Large intestine (tissue), 12 donors: ENCODE measurements around the gene KLC1. TPM values are rescaled to one million over a fixed set of nuclear protein-coding genes. Genes with fewer than 3 reads are reported as not detected.

Experiments used
- DNase-seq, 2 donors: peaks; one replicate each; pipeline versions ENCODE4 v3.0.0 to v3.0.0-alpha.2; 2013
- H3K27ac ChIP-seq: one replicate; pipeline ENCODE4 v1.5.1; 2013; ENCODE audit warnings: low read length
- H3K27me3 ChIP-seq: 2 replicates; pipeline ENCODE4 v1.6.1; 2013; ENCODE audit warnings: low read length; ENCODE audit not compliant: control insufficient read depth, insufficient read depth
- H3K36me3 ChIP-seq: 2 replicates; pipeline ENCODE4 v1.6.1; 2013; ENCODE audit warnings: low read length; ENCODE audit not compliant: control insufficient read depth, insufficient read depth
- H3K4me1 ChIP-seq: one replicate; pipeline ENCODE4 v1.6.1; 2013; ENCODE audit warnings: low read length; ENCODE audit not compliant: control insufficient read depth, insufficient read depth
- H3K4me3 ChIP-seq: one replicate; pipeline ENCODE4 v1.5.1; 2013; ENCODE audit warnings: low read length
- H3K9me3 ChIP-seq: one replicate; pipeline ENCODE4 v1.6.1; 2013; ENCODE audit warnings: mild to moderate bottlenecking, low read depth, low read length, moderate library complexity; ENCODE audit not compliant: control insufficient read depth
- WGBS: methylation state at CpG from one replicate; pipeline ENCODE4 v1.1.5; 2013; ENCODE audit warnings: low lambda C conversion rate; ENCODE audit not compliant: insufficient coverage; 5-methylcytosine and 5-hydroxymethylcytosine counted together
- long read RNA-seq, 11 donors: transcript quantifications; one replicate each; lab custom pipeline, GENCODE V29; 2026
- polyA plus RNA-seq: library from polyadenylated mRNA; unstranded; fragments of 120-200 nt; gene quantifications from one replicate; pipeline ENCODE4 v1.2.1, GENCODE V29; 2013

Gene KLC1
- 115 TPM for polyA plus RNA-seq
- long read RNA-seq, donor 1, partial matches to known transcripts = 0 of 8 reads
- long read RNA-seq, donor 1, other reads (novel, unspliced or antisense) = 0 of 8 reads
- long read RNA-seq, donor 2, full-length matches to known transcripts = 9 of 28 reads
- long read RNA-seq, donor 2, partial matches to known transcripts = 19 of 28 reads
- long read RNA-seq, donor 2, other reads (novel, unspliced or antisense) = 0 of 28 reads
- long read RNA-seq, donor 3 = 0 reads
- long read RNA-seq, donor 4, full-length matches to known transcripts = 1 of 1 reads
- long read RNA-seq, donor 4, partial matches to known transcripts = 0 of 1 reads
- long read RNA-seq, donor 4, other reads (novel, unspliced or antisense) = 0 of 1 reads
- long read RNA-seq, donor 5, partial matches to known transcripts = 0 of 8 reads
- long read RNA-seq, donor 5, other reads (novel, unspliced or antisense) = 0 of 8 reads
- long read RNA-seq, donor 6, full-length matches to known transcripts = 15 of 15 reads
- long read RNA-seq, donor 6, partial matches to known transcripts = 0 of 15 reads
- long read RNA-seq, donor 6, other reads (novel, unspliced or antisense) = 0 of 15 reads
- long read RNA-seq, donor 7, full-length matches to known transcripts = 10 of 22 reads
- long read RNA-seq, donor 7, partial matches to known transcripts = 12 of 22 reads
- long read RNA-seq, donor 7, other reads (novel, unspliced or antisense) = 0 of 22 reads
- long read RNA-seq, donor 8, partial matches to known transcripts = 9 of 23 reads
- long read RNA-seq, donor 8, other reads (novel, unspliced or antisense) = 0 of 23 reads
- long read RNA-seq, donor 9, partial matches to known transcripts = 0 of 10 reads
- long read RNA-seq, donor 9, other reads (novel, unspliced or antisense) = 0 of 10 reads
- long read RNA-seq, donor 10, full-length matches to known transcripts = 8 of 16 reads
- long read RNA-seq, donor 10, partial matches to known transcripts = 8 of 16 reads
- long read RNA-seq, donor 10, other reads (novel, unspliced or antisense) = 0 of 16 reads
- long read RNA-seq, donor 11, full-length matches to known transcripts = 9 of 9 reads
- long read RNA-seq, donor 11, partial matches to known transcripts = 0 of 9 reads
- long read RNA-seq, donor 11, other reads (novel, unspliced or antisense) = 0 of 9 reads

GRCh38 chr14:103628684-103629502 lies at the start of gene KLC1:
Gene KLC1, plus strand, starts transcription at chr14:103629211. Its CDS starts 25,354 bp downstream, at chr14:103654565.
- DNase-seq = peak; percentile 67 to 84
- Histone ChIP-seq H3K27ac (peak within 1 kb of the TSS; percentile 95), H3K4me1 (peaks cover 17% of the 10 kb centered on the region), H3K36me3 (peaks cover 5% of the 10 kb centered on the region), H3K27me3 (no peaks in the 10 kb centered on the region), H3K9me3 (no peaks in the 10 kb centered on the region), H3K4me3 (peak within 1 kb of the TSS; percentile 80)
- no CpG with 5 or more reads among the region's 97 CpGs for WGBS

DNA sequence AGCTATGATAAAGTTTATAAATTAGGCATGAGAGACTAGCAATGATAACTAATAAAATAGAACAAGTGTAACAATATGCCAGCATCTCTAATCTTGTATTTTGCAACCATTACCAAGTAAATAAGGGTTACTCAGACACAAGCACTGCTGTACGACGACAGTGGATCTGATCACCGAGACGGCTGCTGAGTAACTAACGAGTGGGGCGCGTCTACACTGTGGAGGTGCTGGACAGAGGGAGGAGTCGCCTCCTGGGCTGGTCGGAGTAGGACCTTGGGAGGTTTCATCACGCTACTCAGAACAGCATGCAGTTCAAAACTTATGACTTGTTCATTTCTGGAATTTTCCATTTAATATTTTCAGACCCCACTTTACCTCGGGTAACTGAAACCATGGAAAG lies 47.8 kb upstream of the KLC1 start:
- Histone ChIP-seq H3K4me1 (peaks cover 3% of the 10 kb centered on the region), H3K4me3 (no peak overlapping the region), H3K9me3 (no peaks in the 10 kb centered on the region), H3K36me3 (peaks cover 40% of the 10 kb centered on the region), H3K27ac (no peak overlapping the region), H3K27me3 (no peaks in the 10 kb centered on the region)
- WGBS = no CpG with 5 or more reads among the region's 11 CpGs
- no peak for DNase-seq

DNA sequence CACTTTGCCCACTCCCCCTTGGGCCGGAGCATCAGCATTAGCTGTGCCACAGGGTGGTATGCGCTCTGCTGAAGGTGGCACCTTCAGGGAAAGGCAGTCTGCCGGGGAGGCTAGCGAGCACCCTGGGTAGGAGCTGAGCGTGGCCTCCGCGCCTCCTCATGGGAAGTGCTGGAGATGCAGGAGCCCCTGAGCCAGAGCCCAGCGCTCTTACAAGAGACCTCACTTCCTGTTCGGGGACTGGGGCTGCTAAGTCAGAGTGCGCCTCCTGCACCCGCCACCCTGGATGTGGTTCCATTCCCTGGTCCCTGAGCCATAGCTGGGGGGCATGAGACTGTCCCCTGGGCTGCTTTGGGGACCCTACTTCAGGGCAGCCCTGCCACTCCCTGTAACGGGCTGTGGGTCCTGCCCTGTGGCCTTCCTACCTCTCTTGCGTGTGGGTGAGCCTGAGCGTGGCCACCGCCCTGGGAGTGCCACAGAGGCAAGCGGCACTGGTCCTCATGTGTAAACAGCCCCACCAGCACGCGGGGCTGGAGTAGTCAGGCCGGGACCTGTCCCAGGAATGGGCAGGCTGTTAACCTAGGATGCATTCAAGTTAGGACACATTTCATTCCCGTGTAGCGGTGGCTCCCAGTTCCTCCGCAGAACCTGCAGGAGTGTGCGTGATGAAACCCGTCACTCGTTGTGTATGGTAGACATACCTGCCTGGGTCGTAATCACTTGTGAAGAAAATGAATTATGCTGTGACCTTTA lies 46.9 kb upstream of the KLC1 start:
- Histone ChIP-seq H3K9me3 (no peaks in the 10 kb centered on the region), H3K4me3 (no peak overlapping the region), H3K27me3 (no peaks in the 10 kb centered on the region), H3K4me1 (no peaks in the 10 kb centered on the region), H3K36me3 (peaks cover 34% of the 10 kb centered on the region), H3K27ac (no peak overlapping the region)
- no peak for DNase-seq
- no CpG with 5 or more reads among the region's 26 CpGs for WGBS

DNA sequence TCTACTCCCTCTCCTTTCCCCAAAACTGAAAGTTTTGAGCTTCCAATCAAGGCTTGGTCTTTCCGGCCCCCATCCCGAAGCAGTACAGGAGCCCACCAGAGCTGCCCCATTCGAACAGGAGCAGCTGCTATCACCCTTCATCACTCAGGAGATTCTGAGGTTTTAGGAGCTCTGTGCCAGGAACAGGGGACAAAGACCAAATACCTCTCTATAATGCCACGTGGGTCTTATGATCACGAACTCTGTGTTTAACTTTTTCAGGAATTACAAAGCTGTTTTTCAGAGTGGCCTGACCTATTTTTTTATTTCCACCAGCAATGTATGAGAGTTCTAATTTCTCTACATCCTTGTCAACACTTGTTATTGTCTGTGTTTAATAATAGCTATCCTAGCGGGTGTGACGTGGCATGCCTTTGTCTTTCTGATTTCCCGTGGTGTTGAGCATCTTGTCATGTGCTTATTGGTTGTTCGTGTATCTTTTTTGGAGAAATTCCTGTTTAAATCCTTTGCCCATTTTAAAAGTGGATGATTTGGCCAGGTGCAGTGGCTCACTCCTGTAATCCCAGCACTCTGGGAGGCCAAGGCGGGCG lies 44.6 kb upstream of the KLC1 start:
- Histone ChIP-seq H3K4me1 (no peaks in the 10 kb centered on the region), H3K9me3 (no peaks in the 10 kb centered on the region), H3K27me3 (no peaks in the 10 kb centered on the region), H3K4me3 (no peak overlapping the region), H3K27ac (no peak overlapping the region), H3K36me3 (peaks cover 29% of the 10 kb centered on the region)
- DNase-seq = no peak
- WGBS = no CpG with 5 or more reads among the region's 11 CpGs

- Histone ChIP-seq H3K4me3 (no peak overlapping the region), H3K36me3 (peaks cover 20% of the 10 kb centered on the region), H3K4me1 (no peaks in the 10 kb centered on the region), H3K27me3 (no peaks in the 10 kb centered on the region), H3K27ac (no peak overlapping the region), H3K9me3 (no peaks in the 10 kb centered on the region)
- WGBS = no CpG with 5 or more reads among the region's 6 CpGs
- no peak for DNase-seq
Observed at GRCh38 chr14:103593577-103593976, 35.4 kb upstream of the KLC1 start.

- DNase-seq = no peak
Observed at GRCh38 chr14:103594265-103594664, 34.7 kb upstream of the KLC1 start.

GRCh38 chr14:103597623-103598377 lies 31.2 kb upstream of the KLC1 start:
- 100% methylated on average over 3 of the region's 10 CpGs for WGBS
- Histone ChIP-seq H3K27me3 (no peaks in the 10 kb centered on the region), H3K36me3 (peaks cover 2% of the 10 kb centered on the region), H3K9me3 (no peaks in the 10 kb centered on the region), H3K27ac (no peak overlapping the region), H3K4me1 (no peaks in the 10 kb centered on the region), H3K4me3 (no peak overlapping the region)
- no peak for DNase-seq

More at GRCh38 chr14:103594265-103594664, 34.7 kb upstream of the KLC1 start:
- no peaks in the 10 kb centered on the region for H3K27me3 ChIP-seq
- H3K27ac ChIP-seq = no peak overlapping the region
- no peaks in the 10 kb centered on the region for H3K4me1 ChIP-seq
- peaks cover 15% of the 10 kb centered on the region for H3K36me3 ChIP-seq
- H3K9me3 ChIP-seq = no peaks in the 10 kb centered on the region
- WGBS = 100% methylated on average over 1 of the region's 11 CpGs
- no peak overlapping the region for H3K4me3 ChIP-seq

GRCh38 chr14:103600503-103600902 lies 28.5 kb upstream of the KLC1 start:
- Histone ChIP-seq H3K9me3 (no peaks in the 10 kb centered on the region), H3K27ac (no peak overlapping the region), H3K4me3 (no peak overlapping the region), H3K4me1 (no peaks in the 10 kb centered on the region), H3K36me3 (peaks cover 2% of the 10 kb centered on the region), H3K27me3 (no peaks in the 10 kb centered on the region)
- no peak for DNase-seq
- no CpG with 5 or more reads among the region's 5 CpGs for WGBS
